Esophagus muscularis mucosa (tissue), 3 donors: ENCODE measurements around the gene ETV6.

Experiments
- EP300 ChIP-seq: sonication (generic); formaldehyde crosslinking; IDR thresholded peaks from one replicate; pipeline ENCODE4 v1.6.1; 2017; ENCODE audit warnings: antibody characterized with exemption
- TF ChIP-seq, protein P1 (sequence below), 3 experiments: fragments of 200-600 bp in 2 of 3; fragments of 450-650 bp in 1 of 3; sonication (generic) in 2 of 3; IDR thresholded peaks; one replicate each; pipeline ENCODE4 v1.5.1; 2017 to 2019; ENCODE audit warnings: antibody characterized with exemption in 3 of 3, mild to moderate bottlenecking in 2 of 3, moderate library complexity in 1 of 3

DNA sequence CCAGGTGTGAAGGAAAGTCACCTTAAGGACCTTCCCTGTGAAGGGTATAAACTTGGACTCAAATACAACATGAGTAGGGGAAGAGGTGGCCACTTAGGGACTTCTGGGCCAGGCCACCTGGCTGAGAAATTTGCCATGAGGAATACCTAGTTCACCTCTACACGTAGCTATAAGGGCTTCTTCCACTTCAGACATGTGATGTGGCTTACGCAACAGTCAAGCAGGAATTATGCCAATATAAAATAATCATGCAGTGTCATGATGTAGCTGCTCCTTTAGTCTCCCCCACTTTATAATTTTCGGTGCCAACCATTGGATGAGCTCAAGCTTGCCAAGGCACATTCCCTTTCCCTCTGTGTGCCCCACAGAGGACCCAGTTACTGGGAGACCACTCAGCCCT is 254.7 kb downstream of the ETV6 start:
- TF ChIP-seq, protein P1, sequence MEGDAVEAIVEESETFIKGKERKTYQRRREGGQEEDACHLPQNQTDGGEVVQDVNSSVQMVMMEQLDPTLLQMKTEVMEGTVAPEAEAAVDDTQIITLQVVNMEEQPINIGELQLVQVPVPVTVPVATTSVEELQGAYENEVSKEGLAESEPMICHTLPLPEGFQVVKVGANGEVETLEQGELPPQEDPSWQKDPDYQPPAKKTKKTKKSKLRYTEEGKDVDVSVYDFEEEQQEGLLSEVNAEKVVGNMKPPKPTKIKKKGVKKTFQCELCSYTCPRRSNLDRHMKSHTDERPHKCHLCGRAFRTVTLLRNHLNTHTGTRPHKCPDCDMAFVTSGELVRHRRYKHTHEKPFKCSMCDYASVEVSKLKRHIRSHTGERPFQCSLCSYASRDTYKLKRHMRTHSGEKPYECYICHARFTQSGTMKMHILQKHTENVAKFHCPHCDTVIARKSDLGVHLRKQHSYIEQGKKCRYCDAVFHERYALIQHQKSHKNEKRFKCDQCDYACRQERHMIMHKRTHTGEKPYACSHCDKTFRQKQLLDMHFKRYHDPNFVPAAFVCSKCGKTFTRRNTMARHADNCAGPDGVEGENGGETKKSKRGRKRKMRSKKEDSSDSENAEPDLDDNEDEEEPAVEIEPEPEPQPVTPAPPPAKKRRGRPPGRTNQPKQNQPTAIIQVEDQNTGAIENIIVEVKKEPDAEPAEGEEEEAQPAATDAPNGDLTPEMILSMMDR (IDR thresholded peaks at IDR 0.05) = no peak
- no peak for TF ChIP-seq EP300
